Measurements from ENCODE around the gene TRAPPC14. TPM values are rescaled to one million over a fixed set of nuclear protein-coding genes. Genes with fewer than 3 reads are reported as not detected.

The TRAPPC14 gene
- total RNA-seq, 3 donors from 2014 or later = 3.4 to 16.1 (median 12.6) TPM

DNA sequence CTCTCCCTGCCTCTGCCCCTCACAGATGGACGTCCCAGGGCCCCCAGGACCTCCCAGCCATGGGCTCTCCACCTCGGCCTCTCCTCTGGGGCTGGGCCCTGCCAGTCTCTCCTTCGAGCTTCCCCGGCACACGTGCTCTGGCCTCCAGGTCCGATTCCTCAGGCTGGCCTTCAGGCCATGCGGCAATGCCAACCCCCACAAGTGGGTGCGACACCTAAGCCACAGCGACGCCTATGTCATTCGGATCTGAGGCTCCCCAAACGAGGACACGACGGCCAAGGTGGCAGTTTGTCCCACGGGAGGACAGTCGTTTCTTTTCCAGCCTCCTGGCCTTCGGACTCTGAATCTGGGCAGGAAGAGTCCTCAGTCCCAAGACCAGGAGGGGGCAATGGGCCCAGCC lies 51.9 kb downstream of the TRAPPC14 start:
- intact Hi-C loops (cut with DNase I; ENCODE audit: low total_unique reads) = no loop called here
- no peak overlapping the region for H3K4me3 ChIP-seq
- no peaks in the 10 kb centered on the region for H3K9me3 ChIP-seq
- no peaks in the 10 kb centered on the region for H3K27me3 ChIP-seq
- H3K36me3 ChIP-seq = no peaks in the 10 kb centered on the region
- no peak for DNase-seq (ENCODE audit: low spot score in 2 of 2)
- H3K4me1 ChIP-seq = peaks cover 0 to 6% of the 10 kb centered on the region in 2 donors
- TF ChIP-seq POLR2AphosphoS5 (IDR thresholded peaks at IDR 0.05) (no peak), POLR2A (IDR thresholded peaks at IDR 0.05) (no peak)
- TF ChIP-seq, protein P1, sequence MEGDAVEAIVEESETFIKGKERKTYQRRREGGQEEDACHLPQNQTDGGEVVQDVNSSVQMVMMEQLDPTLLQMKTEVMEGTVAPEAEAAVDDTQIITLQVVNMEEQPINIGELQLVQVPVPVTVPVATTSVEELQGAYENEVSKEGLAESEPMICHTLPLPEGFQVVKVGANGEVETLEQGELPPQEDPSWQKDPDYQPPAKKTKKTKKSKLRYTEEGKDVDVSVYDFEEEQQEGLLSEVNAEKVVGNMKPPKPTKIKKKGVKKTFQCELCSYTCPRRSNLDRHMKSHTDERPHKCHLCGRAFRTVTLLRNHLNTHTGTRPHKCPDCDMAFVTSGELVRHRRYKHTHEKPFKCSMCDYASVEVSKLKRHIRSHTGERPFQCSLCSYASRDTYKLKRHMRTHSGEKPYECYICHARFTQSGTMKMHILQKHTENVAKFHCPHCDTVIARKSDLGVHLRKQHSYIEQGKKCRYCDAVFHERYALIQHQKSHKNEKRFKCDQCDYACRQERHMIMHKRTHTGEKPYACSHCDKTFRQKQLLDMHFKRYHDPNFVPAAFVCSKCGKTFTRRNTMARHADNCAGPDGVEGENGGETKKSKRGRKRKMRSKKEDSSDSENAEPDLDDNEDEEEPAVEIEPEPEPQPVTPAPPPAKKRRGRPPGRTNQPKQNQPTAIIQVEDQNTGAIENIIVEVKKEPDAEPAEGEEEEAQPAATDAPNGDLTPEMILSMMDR (IDR thresholded peaks at IDR 0.05) = no peak
- H3K27ac ChIP-seq = no peak overlapping the region

DNA sequence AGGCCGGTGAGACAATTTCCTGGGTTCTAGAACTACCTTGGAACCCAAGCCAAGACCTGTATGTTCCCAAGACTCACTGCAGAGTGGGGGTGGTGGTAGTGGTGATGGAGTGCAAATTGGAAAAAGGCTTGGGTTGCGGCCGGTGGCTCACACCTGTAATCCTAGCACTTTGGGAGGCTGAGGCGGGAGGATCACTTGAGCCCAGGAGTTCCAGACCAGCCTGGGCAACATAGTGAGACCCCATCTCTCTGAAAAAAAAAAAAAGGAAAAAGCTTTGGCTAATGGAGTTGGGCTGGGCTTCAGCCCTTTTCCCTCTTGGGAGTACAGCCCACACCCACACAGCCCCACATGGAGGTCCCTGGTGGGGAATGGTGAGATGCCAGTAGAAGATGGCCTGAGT lies 53.0 kb downstream of the TRAPPC14 start:
- intact Hi-C loops (cut with DNase I; ENCODE audit: low total_unique reads) = no loop called here
- TF ChIP-seq, protein P1 (IDR thresholded peaks at IDR 0.05) = no peak
- TF ChIP-seq POLR2AphosphoS5 (IDR thresholded peaks at IDR 0.05) (no peak), POLR2A (IDR thresholded peaks at IDR 0.05) (no peak)
- H3K36me3 ChIP-seq = no peaks in the 10 kb centered on the region
- H3K27ac ChIP-seq = no peak overlapping the region
- H3K4me3 ChIP-seq = no peak overlapping the region
- DNase-seq (ENCODE audit: low spot score in 2 of 2) = no peak
- H3K27me3 ChIP-seq = no peaks in the 10 kb centered on the region
- no peaks in the 10 kb centered on the region for H3K9me3 ChIP-seq
- H3K4me1 ChIP-seq = peaks cover 0 to 6% of the 10 kb centered on the region in 2 donors

Other genes starting within 250 kb of the TRAPPC14 start
- 10 to 100 TPM; 46.1 to 65.9 (median 57.7) TPM for gene TRIM4, start 239.2 kb downstream of the TRAPPC14 start, total RNA-seq
- gene GJC3, start 229.1 kb downstream of the TRAPPC14 start, total RNA-seq = 10 to 100 TPM in 1 of 3 donors, 1 to 10 TPM in 1, under 1 TPM in 1; 0.80 to 25.6 (median 6.6) TPM
- 1,000 to 10,000 TPM in 2 of 3 donors, 10 to 100 TPM in 1; 40.0 to 4,981 (median 3,161) TPM for gene AZGP1, start 182.7 kb downstream of the TRAPPC14 start, total RNA-seq
- gene ZKSCAN1, start 143.1 kb downstream of the TRAPPC14 start, total RNA-seq = 10 to 100 TPM; 30.6 to 65.1 (median 52.4) TPM
- gene ZSCAN21, start 108.9 kb downstream of the TRAPPC14 start, total RNA-seq = 10 to 100 TPM; 12.8 to 21.8 (median 13.0) TPM
- gene ZNF3, start 77.0 kb downstream of the TRAPPC14 start, total RNA-seq = 10 to 100 TPM; 19.4 to 43.6 (median 31.5) TPM
- 10 to 100 TPM; 40.8 to 73.4 (median 49.6) TPM for gene COPS6, start 69.8 kb downstream of the TRAPPC14 start, total RNA-seq
- gene MCM7, start 57.3 kb downstream of the TRAPPC14 start, total RNA-seq = 10 to 100 TPM; 46.9 to 51.7 (median 50.1) TPM
- 10 to 100 TPM; 13.8 to 23.3 (median 18.7) TPM for gene AP4M1, start 57.1 kb downstream of the TRAPPC14 start, total RNA-seq
- gene TAF6, start 39.4 kb downstream of the TRAPPC14 start, total RNA-seq = 10 to 100 TPM; 31.5 to 35.0 (median 34.4) TPM
- 10 to 100 TPM in 2 of 3 donors, 1 to 10 TPM in 1; 7.2 to 11.8 (median 11.3) TPM for gene CNPY4, start 39.1 kb downstream of the TRAPPC14 start, total RNA-seq
- 1 to 10 TPM; 2.7 to 6.9 (median 4.5) TPM for gene MBLAC1, start 31.8 kb downstream of the TRAPPC14 start, total RNA-seq
- 100 to 1,000 TPM; 154 to 285 (median 207) TPM for gene LAMTOR4, start 9.8 kb downstream of the TRAPPC14 start, total RNA-seq
- gene GAL3ST4, start 9.9 kb upstream of the TRAPPC14 start, total RNA-seq = 1 to 10 TPM in 2 of 3 donors, under 1 TPM in 1; 0.98 to 2.5 (median 1.9) TPM
- gene GPC2, start 18.7 kb upstream of the TRAPPC14 start, total RNA-seq = 1 to 10 TPM; 1.4 to 3.6 (median 3.4) TPM
- 1 to 10 TPM in 2 of 3 donors, under 1 TPM in 1; 0.80 to 3.3 (median 1.3) TPM for gene STAG3, start 19.2 kb upstream of the TRAPPC14 start, total RNA-seq
- 1 to 10 TPM in 1 of 3 donors, under 1 TPM in 2; 0.32 to 1.2 (median 0.66) TPM for gene PVRIG, start 61.2 kb upstream of the TRAPPC14 start, total RNA-seq
- gene SPDYE3, start 149.0 kb upstream of the TRAPPC14 start, total RNA-seq = not detected
- 10 to 100 TPM; 33.8 to 100.0 (median 75.4) TPM for gene PILRB, start 199.4 kb upstream of the TRAPPC14 start, total RNA-seq
- 1 to 10 TPM; 4.3 to 9.9 (median 7.9) TPM for gene PILRA, start 214.8 kb upstream of the TRAPPC14 start, total RNA-seq

Measured in breast epithelium (tissue), 4 donors.